ENCODE results near the gene NOS1AP.

GRCh38 chr1:162291000-162291399 is 221.5 kb downstream of the NOS1AP start:
- TF ChIP-seq GATA3 (IDR thresholded peaks at IDR 0.05; ENCODE audit: low read depth, low read length) (no peak), GATA2 (IDR thresholded peaks at IDR 0.05; ENCODE audit: low read depth, low read length) (no peak)
